ENCODE measurements around the gene OR51Q1. TPM values are rescaled to one million over a fixed set of nuclear protein-coding genes. Genes with fewer than 3 reads are reported as not detected.

OR51Q1 gene, protein sequence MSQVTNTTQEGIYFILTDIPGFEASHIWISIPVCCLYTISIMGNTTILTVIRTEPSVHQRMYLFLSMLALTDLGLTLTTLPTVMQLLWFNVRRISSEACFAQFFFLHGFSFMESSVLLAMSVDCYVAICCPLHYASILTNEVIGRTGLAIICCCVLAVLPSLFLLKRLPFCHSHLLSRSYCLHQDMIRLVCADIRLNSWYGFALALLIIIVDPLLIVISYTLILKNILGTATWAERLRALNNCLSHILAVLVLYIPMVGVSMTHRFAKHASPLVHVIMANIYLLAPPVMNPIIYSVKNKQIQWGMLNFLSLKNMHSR
- total RNA-seq (not detected), polyA plus RNA-seq (not detected)
- long read RNA-seq, donor 1 = 0 reads
- long read RNA-seq, donor 2 = 0 reads
- long read RNA-seq, donor 3 = 0 reads
- long read RNA-seq, donor 4 = 0 reads
- long read RNA-seq, donor 5 = 0 reads

DNA sequence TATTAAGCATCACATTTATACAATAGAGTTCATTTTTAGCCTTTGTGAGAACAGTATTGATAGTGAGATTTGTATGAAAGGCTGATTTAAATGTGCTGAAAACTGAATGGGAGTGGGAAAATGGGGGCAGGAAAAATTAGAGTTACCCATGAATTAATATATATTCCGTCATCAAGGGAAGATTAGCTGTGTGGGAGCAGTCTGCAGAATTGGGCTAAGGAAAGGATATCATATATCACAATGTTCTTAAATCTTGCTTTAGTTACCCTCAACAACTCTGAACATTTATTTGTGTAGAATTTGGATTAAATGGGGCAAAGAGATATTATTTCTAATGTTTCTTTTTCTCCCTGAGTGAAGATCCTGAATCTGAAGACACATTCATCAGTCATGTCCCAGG, at the start of gene OR51Q1:
TSS of gene OR51Q1 (plus strand) at position 301 of the 400 bp plus-strand sequence. CDS start at position 391, 90 bp downstream.
- H3K27me3 ChIP-seq (ENCODE audit: control insufficient read depth in 3 of 3, insufficient read depth in 3 of 3, low read length in 2 of 3) = no peaks in the 10 kb centered on the region
- ATAC-seq (ENCODE audit: insufficient read depth, low FRiP score) = no peak
- 90 to 100% methylated on average over 1 of the region's 1 CpG for WGBS, 2 donors
- DNase-seq = no peak
- no peaks in the 10 kb centered on the region for H3K36me3 ChIP-seq (ENCODE audit: control insufficient read depth in 4 of 4, insufficient read depth in 4 of 4, low read length in 4 of 4)
- no peaks in the 10 kb centered on the region for H3K4me1 ChIP-seq (ENCODE audit: control insufficient read depth in 5 of 5, insufficient read depth in 5 of 5, low read length in 5 of 5)
- H3K9me3 ChIP-seq (ENCODE audit: control insufficient read depth in 4 of 4, insufficient read depth in 3 of 4, low read length in 3 of 4) = no peaks in the 10 kb centered on the region
- H3K4me3 ChIP-seq = no peak within 1 kb of the TSS
- TF ChIP-seq CTCF (IDR thresholded peaks at IDR 0.05; ENCODE audit: control extremely low read depth, extremely low read depth) = no peak
- H3K9ac ChIP-seq (ENCODE audit: insufficient read depth in 1 of 2, low read length in 2 of 2) = no peak within 1 kb of the TSS
- no peak within 1 kb of the TSS for H3K27ac ChIP-seq (ENCODE audit: low read depth in 1 of 2, low read length in 1 of 2)

DNA sequence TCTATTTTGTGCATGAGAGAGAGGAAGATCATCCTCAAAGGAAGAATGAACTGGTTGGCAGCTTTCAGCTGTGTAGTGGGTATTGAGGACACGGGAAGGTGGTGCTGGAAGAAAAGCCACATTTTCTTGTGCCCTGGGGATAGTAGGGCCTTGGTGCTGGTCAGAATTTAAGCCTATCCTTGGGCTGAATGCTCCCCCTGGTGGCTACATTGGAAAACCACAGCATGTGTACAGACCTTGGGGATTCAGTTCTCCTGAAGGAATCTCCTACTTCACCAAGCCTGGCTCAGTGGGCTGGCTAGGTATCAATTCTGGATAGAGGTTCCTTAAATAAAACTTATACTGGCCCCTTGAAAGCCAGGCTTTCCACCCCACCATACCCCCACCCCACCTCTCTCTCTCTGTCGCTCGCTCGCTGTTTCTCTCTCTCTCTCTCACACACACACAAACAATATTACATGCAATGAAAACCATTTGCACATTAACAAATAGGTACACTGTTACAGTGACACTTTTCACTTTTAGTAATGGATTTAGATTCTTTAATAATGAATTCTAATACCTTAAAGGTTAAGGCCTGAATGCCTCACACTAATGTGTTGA, 41.1 kb upstream of the OR51Q1 start:
- Histone ChIP-seq H3K9me3 (ENCODE audit: control insufficient read depth in 4 of 4, insufficient read depth in 3 of 4, low read length in 3 of 4) (no peaks in the 10 kb centered on the region), H3K27me3 (ENCODE audit: control insufficient read depth in 3 of 3, insufficient read depth in 3 of 3, low read length in 2 of 3) (no peaks in the 10 kb centered on the region), H3K36me3 (ENCODE audit: control insufficient read depth in 4 of 4, insufficient read depth in 4 of 4, low read length in 4 of 4) (no peaks in the 10 kb centered on the region), H3K4me3 (no peak overlapping the region), H3K27ac (ENCODE audit: low read depth in 1 of 2, low read length in 1 of 2) (no peak overlapping the region), H3K9ac (ENCODE audit: insufficient read depth in 1 of 2, low read length in 2 of 2) (no peak overlapping the region), H3K4me1 (ENCODE audit: control insufficient read depth in 5 of 5, insufficient read depth in 5 of 5, low read length in 5 of 5) (no peaks in the 10 kb centered on the region)
- DNase-seq (peak; percentile 34 to 60 (median 57)), ATAC-seq (ENCODE audit: insufficient read depth, low FRiP score) (no peak)
- peak; percentile 35 for TF ChIP-seq CTCF (IDR thresholded peaks at IDR 0.05; ENCODE audit: control extremely low read depth, extremely low read depth)
- WGBS, 2 donors = 78 to 83% methylated on average over 4 of the region's 4 CpGs

DNA sequence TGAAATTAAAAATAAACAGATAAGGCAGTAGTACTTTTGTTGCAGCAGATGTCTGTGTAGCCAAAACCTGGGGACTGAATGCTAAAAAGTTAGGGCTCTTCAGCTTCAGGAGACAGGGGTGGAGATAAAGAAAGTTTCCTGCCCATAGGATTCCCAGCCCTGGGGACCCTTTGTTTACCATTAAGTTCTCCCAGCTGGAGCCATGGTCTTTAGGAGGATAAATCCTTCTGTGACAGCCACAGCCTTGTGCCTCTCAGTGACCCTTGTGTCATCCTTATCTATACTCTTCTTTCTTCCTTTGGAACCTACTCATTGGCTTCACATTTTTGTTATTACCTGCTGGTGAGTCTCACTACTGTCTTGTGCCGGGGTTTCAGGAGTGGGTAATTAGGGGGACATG, 38.3 kb upstream of the OR51Q1 start, which contains the start of gene OR51M1:
TSS of gene OR51M1 (plus strand) at position 237 of the 400 bp plus-strand sequence. CDS start 5,587 bp downstream, outside the sequence.
- Histone ChIP-seq H3K9me3 (ENCODE audit: control insufficient read depth in 4 of 4, insufficient read depth in 3 of 4, low read length in 3 of 4) (no peaks in the 10 kb centered on the region), H3K9ac (ENCODE audit: insufficient read depth in 1 of 2, low read length in 2 of 2) (no peak within 1 kb of the TSS), H3K4me1 (ENCODE audit: control insufficient read depth in 5 of 5, insufficient read depth in 5 of 5, low read length in 5 of 5) (no peaks in the 10 kb centered on the region), H3K36me3 (ENCODE audit: control insufficient read depth in 4 of 4, insufficient read depth in 4 of 4, low read length in 4 of 4) (no peaks in the 10 kb centered on the region), H3K4me3 (no peak within 1 kb of the TSS), H3K27me3 (ENCODE audit: control insufficient read depth in 3 of 3, insufficient read depth in 3 of 3, low read length in 2 of 3) (no peaks in the 10 kb centered on the region), H3K27ac (ENCODE audit: low read depth in 1 of 2, low read length in 1 of 2) (no peak within 1 kb of the TSS)
- ATAC-seq (ENCODE audit: insufficient read depth, low FRiP score) (no peak), DNase-seq (no peak)
- 65 to 85% methylated on average over 1 of the region's 1 CpG for WGBS, 2 donors
- TF ChIP-seq CTCF (IDR thresholded peaks at IDR 0.05; ENCODE audit: control extremely low read depth, extremely low read depth) = no peak

Measured in lung (tissue), 16 donors.